ENCODE data around the gene GALNT5.

The GALNT5 gene

DNA sequence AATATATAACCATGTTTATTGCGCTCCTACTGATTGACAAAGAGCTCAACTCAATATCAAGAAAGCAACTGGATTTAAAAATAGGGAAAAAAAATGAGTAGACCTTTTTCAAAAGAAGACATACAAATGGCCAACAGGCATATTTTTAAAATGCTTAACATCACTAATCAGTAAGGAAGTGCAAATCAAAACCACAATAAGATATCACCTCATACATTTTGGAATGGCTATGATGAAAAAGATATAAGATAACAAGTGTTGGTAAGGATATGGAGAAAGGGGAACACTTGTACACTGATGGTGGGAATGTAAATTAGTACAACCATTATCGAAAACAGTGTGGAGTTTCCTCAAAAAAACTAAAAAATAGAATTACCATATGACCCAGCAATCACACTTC lies 5.6 kb upstream of the GALNT5 start:
- Histone ChIP-seq H3K9ac (ENCODE audit: low read depth in 1 of 2, low read length in 2 of 2) (no peak overlapping the region), H3K27ac (ENCODE audit: low read depth, low read length) (no peak overlapping the region), H3K27me3 (ENCODE audit: control insufficient read depth in 1 of 2, insufficient read depth in 2 of 2, low read length in 2 of 2) (no peaks in the 10 kb centered on the region), H3K4me1 (ENCODE audit: control insufficient read depth in 1 of 2, insufficient read depth in 2 of 2, low read length in 2 of 2) (no peaks in the 10 kb centered on the region), H3K4me3 (ENCODE audit: low read depth in 1 of 2, low read length in 2 of 2) (no peak overlapping the region), H3K9me3 (ENCODE audit: control insufficient read depth in 1 of 2, low read length in 2 of 2) (no peaks in the 10 kb centered on the region), H3K36me3 (ENCODE audit: control insufficient read depth in 1 of 2, insufficient read depth in 2 of 2, low read length in 2 of 2) (no peaks in the 10 kb centered on the region)

DNA sequence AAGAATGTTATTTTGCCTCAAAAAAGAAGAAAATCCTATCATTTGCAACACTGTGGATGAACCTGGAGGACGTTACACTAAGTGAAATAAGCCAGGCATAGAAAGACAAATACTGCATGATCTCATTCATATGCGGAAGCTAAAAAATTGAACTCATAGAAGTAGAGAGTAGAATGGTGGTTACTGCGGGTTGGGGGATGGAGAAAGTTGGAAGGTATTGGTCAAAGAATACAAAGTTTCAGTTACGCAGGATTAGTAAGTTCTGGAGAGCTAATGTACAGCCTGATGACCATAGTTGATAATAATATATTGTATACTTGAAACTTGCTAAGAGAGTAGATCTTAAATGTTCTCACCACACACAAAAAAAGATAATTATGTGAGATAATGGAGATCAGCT lies 5.0 kb upstream of the GALNT5 start:
- no peak overlapping the region for H3K4me3 ChIP-seq (ENCODE audit: low read depth in 1 of 2, low read length in 2 of 2)
- no peaks in the 10 kb centered on the region for H3K36me3 ChIP-seq (ENCODE audit: control insufficient read depth in 1 of 2, insufficient read depth in 2 of 2, low read length in 2 of 2)
- peaks cover 3 to 5% of the 10 kb centered on the region in 2 donors for H3K4me1 ChIP-seq (ENCODE audit: control insufficient read depth in 1 of 2, insufficient read depth in 2 of 2, low read length in 2 of 2)
- no peak overlapping the region for H3K27ac ChIP-seq (ENCODE audit: low read depth, low read length)
- H3K9me3 ChIP-seq (ENCODE audit: control insufficient read depth in 1 of 2, low read length in 2 of 2), result no peaks in the 10 kb centered on the region
- no peak overlapping the region for H3K9ac ChIP-seq (ENCODE audit: low read depth in 1 of 2, low read length in 2 of 2)
- no peaks in the 10 kb centered on the region for H3K27me3 ChIP-seq (ENCODE audit: control insufficient read depth in 1 of 2, insufficient read depth in 2 of 2, low read length in 2 of 2)

DNA sequence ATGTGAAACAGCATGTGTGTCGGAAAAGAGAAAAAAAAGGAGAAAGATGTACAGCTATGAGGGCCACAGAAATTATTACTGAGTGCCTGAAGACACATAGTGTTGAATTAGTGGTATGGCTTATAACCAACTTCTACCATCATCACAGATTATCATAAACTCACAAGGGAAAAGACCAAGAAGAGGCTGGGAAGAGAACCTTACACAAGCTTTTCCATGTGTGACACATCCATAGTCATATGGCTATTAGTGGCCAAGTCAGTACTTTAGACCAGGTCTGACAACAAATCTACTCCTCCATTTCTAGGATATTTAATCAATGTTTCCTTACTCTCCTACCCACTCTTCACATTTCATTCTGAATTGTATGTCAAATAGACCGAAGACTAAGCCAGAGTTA lies 3.5 kb upstream of the GALNT5 start:
- H3K4me1 ChIP-seq (ENCODE audit: control insufficient read depth in 1 of 2, insufficient read depth in 2 of 2, low read length in 2 of 2), result peaks cover 3 to 10% of the 10 kb centered on the region in 2 donors
- no peak overlapping the region for H3K27ac ChIP-seq (ENCODE audit: low read depth, low read length)
- no peaks in the 10 kb centered on the region for H3K36me3 ChIP-seq (ENCODE audit: control insufficient read depth in 1 of 2, insufficient read depth in 2 of 2, low read length in 2 of 2)
- H3K27me3 ChIP-seq (ENCODE audit: control insufficient read depth in 1 of 2, insufficient read depth in 2 of 2, low read length in 2 of 2), result no peaks in the 10 kb centered on the region
- H3K4me3 ChIP-seq (ENCODE audit: low read depth in 1 of 2, low read length in 2 of 2), result no peak overlapping the region
- H3K9ac ChIP-seq (ENCODE audit: low read depth in 1 of 2, low read length in 2 of 2), result no peak overlapping the region
- no peaks in the 10 kb centered on the region for H3K9me3 ChIP-seq (ENCODE audit: control insufficient read depth in 1 of 2, low read length in 2 of 2)

DNA sequence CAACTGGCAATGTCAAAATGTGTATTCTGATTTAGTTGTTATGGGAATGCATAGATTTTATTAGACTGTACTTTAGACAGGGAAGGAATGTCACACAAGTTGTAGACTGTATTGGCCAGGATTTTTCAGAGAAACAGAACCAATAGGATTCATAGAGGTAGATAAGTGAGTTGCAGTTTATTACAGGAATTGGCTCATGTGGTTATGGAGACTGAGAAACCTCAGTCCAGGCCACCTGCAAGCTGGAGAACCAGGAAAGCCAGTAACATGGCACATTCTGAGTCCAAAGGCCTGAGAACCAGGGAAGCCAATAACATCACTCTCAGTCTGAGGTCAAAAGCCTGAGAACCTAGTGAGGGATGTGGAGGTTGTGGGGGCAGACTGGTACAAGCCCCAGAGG lies 1.8 kb upstream of the GALNT5 start:
- Histone ChIP-seq H3K27me3 (ENCODE audit: control insufficient read depth in 1 of 2, insufficient read depth in 2 of 2, low read length in 2 of 2) (no peaks in the 10 kb centered on the region), H3K9ac (ENCODE audit: low read depth in 1 of 2, low read length in 2 of 2) (no peak overlapping the region), H3K27ac (ENCODE audit: low read depth, low read length) (no peak overlapping the region), H3K9me3 (ENCODE audit: control insufficient read depth in 1 of 2, low read length in 2 of 2) (no peaks in the 10 kb centered on the region), H3K36me3 (ENCODE audit: control insufficient read depth in 1 of 2, insufficient read depth in 2 of 2, low read length in 2 of 2) (no peaks in the 10 kb centered on the region), H3K4me1 (ENCODE audit: control insufficient read depth in 1 of 2, insufficient read depth in 2 of 2, low read length in 2 of 2) (peaks cover 10 to 19% of the 10 kb centered on the region in 2 donors), H3K4me3 (ENCODE audit: low read depth in 1 of 2, low read length in 2 of 2) (no peak overlapping the region)

DNA sequence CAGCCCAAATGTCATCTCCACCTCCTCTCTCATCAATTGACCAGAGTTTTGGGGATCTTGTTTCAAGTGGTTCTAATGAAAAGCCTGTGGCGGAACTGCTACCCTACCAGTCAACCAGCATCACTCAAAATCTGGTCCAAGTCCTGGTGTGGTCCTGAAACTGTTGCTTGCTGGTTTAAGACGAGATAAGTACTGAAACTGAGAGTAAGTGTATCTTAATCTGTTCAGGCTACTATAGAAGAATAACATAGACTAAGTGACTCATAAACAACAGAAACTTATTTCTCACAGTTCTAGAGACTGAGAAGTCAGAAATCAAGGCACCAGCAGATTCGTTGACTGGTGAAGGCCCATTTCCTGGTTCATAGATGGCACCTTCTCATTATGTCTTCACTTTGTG lies 879 bp upstream of the GALNT5 start:
- Histone ChIP-seq H3K9me3 (ENCODE audit: control insufficient read depth in 1 of 2, low read length in 2 of 2) (no peaks in the 10 kb centered on the region), H3K27me3 (ENCODE audit: control insufficient read depth in 1 of 2, insufficient read depth in 2 of 2, low read length in 2 of 2) (no peaks in the 10 kb centered on the region), H3K4me1 (ENCODE audit: control insufficient read depth in 1 of 2, insufficient read depth in 2 of 2, low read length in 2 of 2) (peaks cover 18 to 26% of the 10 kb centered on the region in 2 donors), H3K4me3 (ENCODE audit: low read depth in 1 of 2, low read length in 2 of 2) (no peak overlapping the region), H3K27ac (ENCODE audit: low read depth, low read length) (no peak overlapping the region), H3K9ac (ENCODE audit: low read depth in 1 of 2, low read length in 2 of 2) (no peak overlapping the region), H3K36me3 (ENCODE audit: control insufficient read depth in 1 of 2, insufficient read depth in 2 of 2, low read length in 2 of 2) (no peaks in the 10 kb centered on the region)

DNA sequence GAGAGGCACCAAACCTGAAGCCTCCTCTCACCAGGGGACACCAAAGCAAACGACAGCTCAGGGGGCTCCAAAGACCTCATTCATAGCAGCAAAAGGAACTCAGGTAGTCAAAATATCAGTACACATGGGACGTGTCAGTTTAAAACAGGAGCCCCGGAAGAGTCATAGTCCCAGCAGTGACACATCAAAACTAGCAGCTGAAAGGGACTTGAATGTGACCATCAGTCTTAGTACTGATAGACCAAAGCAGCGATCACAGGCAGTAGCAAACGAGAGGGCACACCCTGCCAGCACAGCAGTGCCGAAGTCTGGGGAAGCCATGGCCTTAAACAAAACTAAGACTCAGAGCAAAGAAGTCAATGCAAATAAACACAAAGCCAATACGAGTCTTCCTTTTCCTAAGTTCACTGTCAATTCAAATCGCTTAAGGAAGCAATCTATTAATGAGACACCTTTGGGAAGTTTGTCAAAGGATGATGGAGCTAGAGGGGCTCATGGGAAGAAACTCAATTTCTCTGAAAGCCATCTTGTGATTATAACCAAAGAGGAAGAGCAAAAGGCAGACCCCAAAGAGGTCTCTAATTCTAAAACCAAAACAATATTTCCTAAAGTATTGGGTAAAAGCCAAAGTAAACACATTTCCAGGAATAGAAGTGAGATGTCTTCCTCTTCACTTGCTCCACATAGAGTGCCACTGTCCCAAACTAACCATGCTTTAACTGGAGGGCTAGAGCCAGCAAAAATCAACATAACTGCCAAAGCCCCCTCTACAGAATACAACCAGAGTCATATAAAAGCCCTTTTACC lies 1.2 kb downstream of the GALNT5 start:
- H3K27ac ChIP-seq (ENCODE audit: low read depth, low read length), result no peak overlapping the region
- H3K9ac ChIP-seq (ENCODE audit: low read depth in 1 of 2, low read length in 2 of 2), result no peak overlapping the region
- H3K27me3 ChIP-seq (ENCODE audit: control insufficient read depth in 1 of 2, insufficient read depth in 2 of 2, low read length in 2 of 2), result no peaks in the 10 kb centered on the region
- H3K4me3 ChIP-seq (ENCODE audit: low read depth in 1 of 2, low read length in 2 of 2), result peak overlapping the region; percentile 58 to 70
- no peaks in the 10 kb centered on the region for H3K9me3 ChIP-seq (ENCODE audit: control insufficient read depth in 1 of 2, low read length in 2 of 2)
- H3K36me3 ChIP-seq (ENCODE audit: control insufficient read depth in 1 of 2, insufficient read depth in 2 of 2, low read length in 2 of 2), result no peaks in the 10 kb centered on the region
- H3K4me1 ChIP-seq (ENCODE audit: control insufficient read depth in 1 of 2, insufficient read depth in 2 of 2, low read length in 2 of 2), result peaks cover 18 to 26% of the 10 kb centered on the region in 2 donors

DNA sequence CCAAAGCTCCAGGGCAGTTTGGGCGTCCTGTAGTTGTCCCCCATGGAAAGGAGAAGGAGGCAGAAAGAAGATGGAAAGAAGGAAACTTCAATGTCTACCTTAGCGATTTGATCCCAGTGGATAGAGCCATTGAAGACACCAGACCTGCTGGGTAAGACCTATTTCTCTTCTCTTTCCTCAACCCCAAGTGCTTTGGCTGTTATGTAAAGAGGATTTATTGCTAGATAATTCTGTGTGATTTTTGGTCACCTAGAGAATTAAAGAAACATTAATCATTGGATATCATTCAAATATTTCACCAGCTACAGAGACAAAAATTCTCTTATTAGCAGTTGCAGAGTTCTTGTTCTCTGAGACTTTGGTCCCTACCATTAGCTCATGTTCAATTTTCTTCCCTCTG lies 1.9 kb downstream of the GALNT5 start:
- Histone ChIP-seq H3K36me3 (ENCODE audit: control insufficient read depth in 1 of 2, insufficient read depth in 2 of 2, low read length in 2 of 2) (no peaks in the 10 kb centered on the region), H3K9ac (ENCODE audit: low read depth in 1 of 2, low read length in 2 of 2) (no peak overlapping the region), H3K27ac (ENCODE audit: low read depth, low read length) (no peak overlapping the region), H3K4me1 (ENCODE audit: control insufficient read depth in 1 of 2, insufficient read depth in 2 of 2, low read length in 2 of 2) (peaks cover 18 to 26% of the 10 kb centered on the region in 2 donors), H3K4me3 (ENCODE audit: low read depth in 1 of 2, low read length in 2 of 2) (peak overlapping the region in 1 of 2 donors; percentile 9), H3K27me3 (ENCODE audit: control insufficient read depth in 1 of 2, insufficient read depth in 2 of 2, low read length in 2 of 2) (no peaks in the 10 kb centered on the region), H3K9me3 (ENCODE audit: control insufficient read depth in 1 of 2, low read length in 2 of 2) (no peaks in the 10 kb centered on the region)

DNA sequence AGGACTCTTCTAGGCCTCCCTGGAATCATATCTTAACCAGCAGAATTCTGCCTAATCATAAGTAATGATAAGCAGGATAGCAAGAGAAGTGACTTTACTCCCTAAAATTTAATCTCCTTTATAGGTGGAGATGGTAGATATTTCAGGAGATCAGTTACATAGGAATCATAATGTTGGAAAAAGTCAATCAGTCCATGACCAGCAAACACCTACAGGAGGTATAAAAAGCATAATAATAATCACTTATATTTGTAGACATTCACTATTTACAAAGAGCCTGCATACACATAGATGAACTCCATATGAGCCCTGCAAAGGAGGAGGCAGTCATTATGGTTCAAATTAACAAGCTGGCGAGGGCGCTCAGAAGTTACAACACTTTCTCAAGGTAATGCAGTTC lies 2.5 kb downstream of the GALNT5 start:
- Histone ChIP-seq H3K9ac (ENCODE audit: low read depth in 1 of 2, low read length in 2 of 2) (no peak overlapping the region), H3K4me3 (ENCODE audit: low read depth in 1 of 2, low read length in 2 of 2) (no peak overlapping the region), H3K9me3 (ENCODE audit: control insufficient read depth in 1 of 2, low read length in 2 of 2) (no peaks in the 10 kb centered on the region), H3K4me1 (ENCODE audit: control insufficient read depth in 1 of 2, insufficient read depth in 2 of 2, low read length in 2 of 2) (peaks cover 18 to 26% of the 10 kb centered on the region in 2 donors), H3K36me3 (ENCODE audit: control insufficient read depth in 1 of 2, insufficient read depth in 2 of 2, low read length in 2 of 2) (no peaks in the 10 kb centered on the region), H3K27me3 (ENCODE audit: control insufficient read depth in 1 of 2, insufficient read depth in 2 of 2, low read length in 2 of 2) (no peaks in the 10 kb centered on the region), H3K27ac (ENCODE audit: low read depth, low read length) (no peak overlapping the region)

DNA sequence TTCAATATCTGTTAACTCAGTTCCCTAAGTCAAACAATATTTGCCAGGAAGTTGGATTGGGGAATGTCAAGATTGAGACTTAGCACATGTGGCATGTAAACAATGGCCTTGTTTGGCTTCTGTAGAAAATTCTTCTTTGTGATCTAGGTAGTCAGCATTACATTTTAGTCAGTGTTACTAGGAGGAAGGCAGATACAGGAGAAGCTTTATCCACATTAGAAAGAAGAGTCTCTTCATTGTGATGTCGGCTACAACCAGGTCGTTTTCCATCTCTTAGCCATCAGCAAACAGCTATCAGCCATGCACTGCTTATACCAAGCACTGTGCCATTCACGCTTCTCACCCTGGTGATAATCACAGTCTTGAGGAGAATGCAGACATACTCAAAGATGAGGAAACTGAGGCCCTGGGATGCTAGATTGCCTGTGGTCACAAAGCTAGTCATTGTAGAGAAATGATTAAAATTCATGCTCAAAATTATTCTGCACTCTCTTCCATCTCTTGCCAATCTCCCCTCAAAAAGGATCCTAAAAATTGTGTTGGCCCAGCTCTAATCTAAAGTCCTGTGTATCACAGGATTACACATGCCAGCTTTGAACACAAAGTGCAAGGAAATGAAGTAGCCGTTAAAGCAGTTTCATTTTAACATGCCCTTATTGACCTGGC lies 3.2 kb downstream of the GALNT5 start:
- no peaks in the 10 kb centered on the region for H3K27me3 ChIP-seq (ENCODE audit: control insufficient read depth in 1 of 2, insufficient read depth in 2 of 2, low read length in 2 of 2)
- peak overlapping the region in 1 of 2 donors; percentile 16 for H3K9ac ChIP-seq (ENCODE audit: low read depth in 1 of 2, low read length in 2 of 2)
- no peaks in the 10 kb centered on the region for H3K9me3 ChIP-seq (ENCODE audit: control insufficient read depth in 1 of 2, low read length in 2 of 2)
- peak overlapping the region in 1 of 2 donors; percentile 50 for H3K4me3 ChIP-seq (ENCODE audit: low read depth in 1 of 2, low read length in 2 of 2)
- no peaks in the 10 kb centered on the region for H3K36me3 ChIP-seq (ENCODE audit: control insufficient read depth in 1 of 2, insufficient read depth in 2 of 2, low read length in 2 of 2)
- peaks cover 18 to 26% of the 10 kb centered on the region in 2 donors for H3K4me1 ChIP-seq (ENCODE audit: control insufficient read depth in 1 of 2, insufficient read depth in 2 of 2, low read length in 2 of 2)
- no peak overlapping the region for H3K27ac ChIP-seq (ENCODE audit: low read depth, low read length)

DNA sequence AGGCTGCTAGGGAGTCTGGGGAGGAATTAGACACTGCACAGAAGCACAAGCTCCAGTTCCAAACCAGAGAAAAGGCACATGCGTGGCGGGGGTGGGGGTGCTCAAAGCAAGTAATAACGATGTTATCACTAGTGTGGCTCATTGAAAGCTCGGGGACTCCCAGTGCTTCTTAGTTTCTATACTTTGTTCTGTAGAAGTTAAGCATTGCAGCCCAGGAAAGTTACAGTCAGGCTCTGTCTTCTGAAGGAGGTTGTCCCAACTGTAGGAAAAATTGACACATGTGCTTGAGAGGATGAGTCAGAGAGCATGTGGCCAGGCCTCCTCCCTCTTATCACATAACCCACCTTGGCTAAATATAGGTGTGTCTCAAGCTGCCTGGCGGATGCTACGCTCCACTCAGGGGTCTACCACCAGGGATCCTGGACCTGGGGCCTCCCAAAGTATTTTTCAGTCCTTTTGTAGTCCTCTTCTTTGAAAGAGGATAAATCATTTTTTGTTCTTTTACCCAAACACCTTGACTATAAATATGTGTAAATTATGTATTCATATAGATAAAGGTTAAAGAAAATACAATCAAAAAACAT lies 3.8 kb downstream of the GALNT5 start:
- H3K4me3 ChIP-seq (ENCODE audit: low read depth in 1 of 2, low read length in 2 of 2), result peak overlapping the region in 1 of 2 donors; percentile 50
- H3K4me1 ChIP-seq (ENCODE audit: control insufficient read depth in 1 of 2, insufficient read depth in 2 of 2, low read length in 2 of 2), result peaks cover 18 to 26% of the 10 kb centered on the region in 2 donors
- H3K9me3 ChIP-seq (ENCODE audit: control insufficient read depth in 1 of 2, low read length in 2 of 2), result no peaks in the 10 kb centered on the region
- H3K9ac ChIP-seq (ENCODE audit: low read depth in 1 of 2, low read length in 2 of 2), result peak overlapping the region in 1 of 2 donors; percentile 16
- no peaks in the 10 kb centered on the region for H3K36me3 ChIP-seq (ENCODE audit: control insufficient read depth in 1 of 2, insufficient read depth in 2 of 2, low read length in 2 of 2)
- H3K27ac ChIP-seq (ENCODE audit: low read depth, low read length), result no peak overlapping the region
- no peaks in the 10 kb centered on the region for H3K27me3 ChIP-seq (ENCODE audit: control insufficient read depth in 1 of 2, insufficient read depth in 2 of 2, low read length in 2 of 2)
